GM23338 (cell line): ENCODE results near the gene RBAK. TPM values are rescaled to one million over a fixed set of nuclear protein-coding genes. Genes with fewer than 3 reads are reported as not detected.
"Not testable (repeated sequence)": the region's sequence is repeated elsewhere in the genome, so short reads cannot be mapped to it uniquely, and the experiment has no call there.

Experiments used
- ATAC-seq: fragments of 200-7000 bp; cut with Tn5 transposase; 3 replicates; pipeline ENCODE4 v1.9.1; 2020
- DNase-seq: peaks from one replicate; pipeline ENCODE4 v3.0.0-alpha.2; 2015; ENCODE audit warnings: low spot score
- H2AFZ ChIP-seq: fragments of 200-600 bp; sonication (generic); 2 replicates; pipeline ENCODE4 v1.8.0; 2016; ENCODE audit warnings: antibody characterized with exemption, mild to moderate bottlenecking, moderate library complexity
- H3F3A ChIP-seq: fragments of 200-600 bp; sonication (generic); replicated peaks from 2 replicates; pipeline ENCODE4 v1.8.0; 2017; ENCODE audit warnings: antibody characterized with exemption, mixed run types, low read depth
- H3K27ac ChIP-seq: fragments of 200-600 bp; sonication (generic); 2 replicates; pipeline ENCODE4 v1.6.1; 2016; ENCODE audit warnings: low read depth
- H3K27me3 ChIP-seq: fragments of 200-600 bp; sonication (generic); 2 replicates; pipeline ENCODE4 v1.8.0; 2016; ENCODE audit warnings: mild to moderate bottlenecking, mixed run types, moderate library complexity; ENCODE audit not compliant: insufficient read depth
- H3K36me3 ChIP-seq: fragments of 200-600 bp; sonication (generic); 2 replicates; pipeline ENCODE4 v1.8.0; 2016; ENCODE audit warnings: mild to moderate bottlenecking; ENCODE audit not compliant: insufficient read depth
- H3K4me1 ChIP-seq: fragments of 200-600 bp; sonication (generic); 2 replicates; pipeline ENCODE4 v1.8.0; 2016; ENCODE audit warnings: mild to moderate bottlenecking, moderate library complexity; ENCODE audit not compliant: insufficient read depth
- H3K4me2 ChIP-seq: fragments of 200-600 bp; sonication (generic); 2 replicates; pipeline ENCODE4 v1.7.1; 2017; ENCODE audit warnings: mixed run types
- H3K4me3 ChIP-seq: fragments of 200-600 bp; sonication (generic); 2 replicates; pipeline ENCODE4 v1.6.1; 2016; ENCODE audit warnings: mixed run types
- H3K79me2 ChIP-seq: fragments of 200-600 bp; sonication (generic); replicated peaks from 2 replicates; pipeline ENCODE4 v1.8.0; 2017; ENCODE audit warnings: mild to moderate bottlenecking; ENCODE audit not compliant: insufficient read depth
- H3K9me2 ChIP-seq: fragments of 200-600 bp; sonication (generic); 2 replicates; pipeline ENCODE4 v1.8.0; 2017; ENCODE audit not compliant: insufficient read depth
- H4K20me1 ChIP-seq: fragments of 200-600 bp; sonication (generic); replicated peaks from 2 replicates; pipeline ENCODE4 v1.8.0; 2017; ENCODE audit warnings: mild to moderate bottlenecking; ENCODE audit not compliant: insufficient read depth
- H3K27ac Mint-ChIP-seq: 2 replicates; pipeline ENCODE4 v1.8.0; 2020; ENCODE audit warnings: inconsistent platforms, mild to moderate bottlenecking, moderate library complexity, mixed read lengths
- H3K27me3 Mint-ChIP-seq: 3 replicates; pipeline ENCODE4 v1.8.0; 2022; ENCODE audit warnings: low read depth, mild to moderate bottlenecking, moderate library complexity, mixed read lengths, inconsistent platforms; ENCODE audit not compliant: insufficient read depth, poor library complexity
- H3K36me3 Mint-ChIP-seq: 3 replicates; pipeline ENCODE4 v1.8.0; 2021; ENCODE audit warnings: low read depth, mild to moderate bottlenecking, inconsistent platforms, moderate library complexity, mixed read lengths
- H3K4me1 Mint-ChIP-seq: 3 replicates; pipeline ENCODE4 v1.8.0; 2020; ENCODE audit warnings: mild to moderate bottlenecking, inconsistent platforms, mixed read lengths
- H3K4me3 Mint-ChIP-seq: 3 replicates; pipeline ENCODE4 v1.8.0; 2021; ENCODE audit warnings: moderate library complexity, mild to moderate bottlenecking, inconsistent platforms, mixed read lengths
- H3K9me3 Mint-ChIP-seq: 3 replicates; pipeline ENCODE4 v1.8.0; 2020; ENCODE audit warnings: moderate library complexity, mild to moderate bottlenecking, inconsistent platforms, mixed read lengths
- CREB1 ChIP-seq: fragments of 250-450 bp; sonication (Bioruptor Pico); IDR thresholded peaks from 2 replicates; pipeline ENCODE4 v1.5.0; 2020; ENCODE audit warnings: low read depth, mild to moderate bottlenecking, moderate library complexity
- ZNF114 ChIP-seq: fragments of 250-450 bp; sonication (Bioruptor Pico); IDR thresholded peaks from 2 replicates; pipeline ENCODE4 v1.5.0; 2020; ENCODE audit warnings: mild to moderate bottlenecking, moderate library complexity
- ZNF462 ChIP-seq: fragments of 250-450 bp; sonication (Bioruptor Pico); IDR thresholded peaks from 2 replicates; pipeline ENCODE4 v1.5.0; 2020; ENCODE audit warnings: mild to moderate bottlenecking, moderate library complexity
- polyA plus RNA-seq: library from polyadenylated mRNA; unstranded; fragments of >200 nt; fragmentation: Nextera tagmentation; extraction: Ambion mirVana; gene quantifications from 2 replicates; pipeline ENCODE4 v1.2.1, GENCODE V29; 2016
- total RNA-seq: library from RNA; depleted of rRNA; stranded (reverse); fragments of >200 nt; shearing (Covaris generic); gene quantifications from 2 replicates; pipeline ENCODE4 v1.2.3, GENCODE V29; 2014
- TF ChIP-seq, protein P1 (sequence below), 2 experiments: fragments of 200-600 bp in 1 of 2; sonication (generic) in 1 of 2; conservative IDR thresholded peaks; 2 replicates each; pipeline versions ENCODE4 v1.5.1 to v1.6.1; 2016 to 2017; ENCODE audit warnings: antibody characterized with exemption in 2 of 2, low read depth in 2 of 2, mild to moderate bottlenecking in 2 of 2, moderate library complexity in 1 of 2

The RBAK gene
- total and polyA plus RNA-seq, 2 experiments from 2014 or later = 6.5 to 15.2 TPM

DNA sequence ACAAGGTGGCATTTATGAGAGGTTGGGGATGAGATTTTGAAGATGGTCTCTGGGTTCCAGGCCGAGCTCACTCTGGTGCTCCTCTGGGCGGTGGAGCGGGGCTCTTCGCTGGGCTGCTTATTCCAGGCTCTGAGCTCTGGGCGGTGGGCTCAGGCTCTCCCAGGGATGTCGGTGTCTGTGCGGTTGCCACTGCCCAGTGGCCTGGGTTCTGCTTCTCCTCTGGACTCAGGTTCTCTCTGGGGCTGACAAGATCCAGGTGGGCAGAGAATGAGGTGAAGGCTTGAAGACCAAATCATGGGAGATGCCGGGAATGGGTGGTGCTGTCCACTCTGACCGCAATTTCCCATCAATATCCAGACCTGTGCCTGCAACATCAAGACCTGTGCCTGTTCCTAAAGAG, 40.6 kb downstream of the RBAK start (continued):
- TF ChIP-seq ZNF462 (CRISPR knock-in tag) (no peak), ZNF114 (CRISPR knock-in tag) (no peak), CREB1 (CRISPR knock-in tag) (no peak)

- not testable (repeated sequence) for H3K27ac ChIP-seq
- peak; percentile 93 for DNase-seq
Observed at GRCh38 chr7:5088228-5088833, 42.7 kb downstream of the RBAK start.

More at GRCh38 chr7:5088228-5088833, 42.7 kb downstream of the RBAK start:
- not testable (repeated sequence) for H3K27ac Mint-ChIP-seq, H3K27me3 ChIP-seq, H3K4me3 ChIP-seq, H3K4me2 ChIP-seq, H3K36me3 Mint-ChIP-seq, H3K4me1 ChIP-seq, H4K20me1 ChIP-seq, H3K79me2 ChIP-seq, H3F3A ChIP-seq, H3K4me1 Mint-ChIP-seq, H3K36me3 ChIP-seq, H3K9me2 ChIP-seq, H3K4me3 Mint-ChIP-seq
- TF ChIP-seq, protein P1, sequence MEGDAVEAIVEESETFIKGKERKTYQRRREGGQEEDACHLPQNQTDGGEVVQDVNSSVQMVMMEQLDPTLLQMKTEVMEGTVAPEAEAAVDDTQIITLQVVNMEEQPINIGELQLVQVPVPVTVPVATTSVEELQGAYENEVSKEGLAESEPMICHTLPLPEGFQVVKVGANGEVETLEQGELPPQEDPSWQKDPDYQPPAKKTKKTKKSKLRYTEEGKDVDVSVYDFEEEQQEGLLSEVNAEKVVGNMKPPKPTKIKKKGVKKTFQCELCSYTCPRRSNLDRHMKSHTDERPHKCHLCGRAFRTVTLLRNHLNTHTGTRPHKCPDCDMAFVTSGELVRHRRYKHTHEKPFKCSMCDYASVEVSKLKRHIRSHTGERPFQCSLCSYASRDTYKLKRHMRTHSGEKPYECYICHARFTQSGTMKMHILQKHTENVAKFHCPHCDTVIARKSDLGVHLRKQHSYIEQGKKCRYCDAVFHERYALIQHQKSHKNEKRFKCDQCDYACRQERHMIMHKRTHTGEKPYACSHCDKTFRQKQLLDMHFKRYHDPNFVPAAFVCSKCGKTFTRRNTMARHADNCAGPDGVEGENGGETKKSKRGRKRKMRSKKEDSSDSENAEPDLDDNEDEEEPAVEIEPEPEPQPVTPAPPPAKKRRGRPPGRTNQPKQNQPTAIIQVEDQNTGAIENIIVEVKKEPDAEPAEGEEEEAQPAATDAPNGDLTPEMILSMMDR (conservative IDR thresholded peaks at IDR 0.05; ENCODE audit: low read depth in 2 of 2) = peak; percentile 53 to 56
- peak; percentile 94 for ATAC-seq
- H3K9me3 Mint-ChIP-seq = peaks cover 30% of the 10 kb centered on the region
- peak overlapping the region; percentile 65; the same call in 1 of the 2 replicates for H2AFZ ChIP-seq
- H3K27me3 Mint-ChIP-seq = peaks cover 12% of the 10 kb centered on the region
